Skeletal muscle cell (primary cell): ENCODE measurements around the gene CBX3.
"Not testable (repeated sequence)": the region's sequence is repeated elsewhere in the genome, so short reads cannot be mapped to it uniquely, and the experiment has no call there.

Experiments used
- DNase-seq: peaks from one replicate; pipeline ENCODE4 v3.0.0-alpha.2; 2010; ENCODE audit warnings: low read depth
- H3K4me3 ChIP-seq: 2 replicates; pipeline ENCODE4 v1.5.1; 2011; ENCODE audit warnings: low read depth, mild to moderate bottlenecking, control low read depth, low read length, moderate library complexity

The CBX3 gene

GRCh38 chr7:26168458-26169023, 33.0 kb upstream of the CBX3 start:
- no peak for DNase-seq
- no peak overlapping the region for H3K4me3 ChIP-seq

GRCh38 chr7:26169271-26169670, 32.3 kb upstream of the CBX3 start:
- no peak overlapping the region for H3K4me3 ChIP-seq
- DNase-seq = no peak

GRCh38 chr7:26170663-26171062, 30.9 kb upstream of the CBX3 start:
- H3K4me3 ChIP-seq = no peak overlapping the region
- no peak for DNase-seq

GRCh38 chr7:26171601-26172000, 29.9 kb upstream of the CBX3 start:
- DNase-seq = no peak

GRCh38 chr7:26172048-26172447, 29.5 kb upstream of the CBX3 start:
- no peak overlapping the region for H3K4me3 ChIP-seq
- no peak for DNase-seq

More at GRCh38 chr7:26171601-26172000, 29.9 kb upstream of the CBX3 start:
- no peak overlapping the region for H3K4me3 ChIP-seq

- DNase-seq, H3K4me3 ChIP-seq: not testable (repeated sequence)
Observed at GRCh38 chr7:26175903-26176302, 25.6 kb upstream of the CBX3 start.

- not testable (repeated sequence) for DNase-seq, H3K4me3 ChIP-seq
Observed at GRCh38 chr7:26176696-26177095, 24.8 kb upstream of the CBX3 start.

- H3K4me3 ChIP-seq, DNase-seq: not testable (repeated sequence)
Observed at GRCh38 chr7:26177269-26177668, 24.3 kb upstream of the CBX3 start.

- DNase-seq = no peak
Observed at GRCh38 chr7:26178272-26178960, 23.1 kb upstream of the CBX3 start.

GRCh38 chr7:26179422-26179821, 22.1 kb upstream of the CBX3 start:
- DNase-seq = no peak
- no peak overlapping the region for H3K4me3 ChIP-seq

More at GRCh38 chr7:26178272-26178960, 23.1 kb upstream of the CBX3 start:
- H3K4me3 ChIP-seq = no peak overlapping the region

GRCh38 chr7:26179826-26180497, 21.6 kb upstream of the CBX3 start:
- H3K4me3 ChIP-seq = no peak overlapping the region
- DNase-seq = no peak

GRCh38 chr7:26180792-26181198, 20.8 kb upstream of the CBX3 start:
- no peak for DNase-seq
- H3K4me3 ChIP-seq = no peak overlapping the region

- no peak overlapping the region for H3K4me3 ChIP-seq
- no peak for DNase-seq
Observed at GRCh38 chr7:26181474-26182227, 19.9 kb upstream of the CBX3 start.

- DNase-seq = no peak
- no peak overlapping the region for H3K4me3 ChIP-seq
Observed at GRCh38 chr7:26182283-26182682, 19.3 kb upstream of the CBX3 start.

- H3K4me3 ChIP-seq = no peak overlapping the region
- DNase-seq = no peak
Observed at GRCh38 chr7:26182706-26183105, 18.8 kb upstream of the CBX3 start.

GRCh38 chr7:26183545-26184280, 17.8 kb upstream of the CBX3 start:
- no peak for DNase-seq
- no peak overlapping the region for H3K4me3 ChIP-seq

- H3K4me3 ChIP-seq, DNase-seq: not testable (repeated sequence)
Observed at GRCh38 chr7:26184281-26185101, 17.1 kb upstream of the CBX3 start.

GRCh38 chr7:26185131-26185843, 16.3 kb upstream of the CBX3 start:
- H3K4me3 ChIP-seq = no peak overlapping the region
- DNase-seq = no peak
